Neuron (in vitro differentiated cells): ENCODE results near the gene PLPPR5.
"Not testable (repeated sequence)": the region's sequence is repeated elsewhere in the genome, so short reads cannot be mapped to it uniquely, and the experiment has no call there.

Experiments
- H2AFZ ChIP-seq: one replicate; pipeline ENCODE4 v1.6.1; 2013; ENCODE audit warnings: low read depth, mild to moderate bottlenecking, inconsistent platforms, low read length, moderate library complexity
- H3K27me3 ChIP-seq: one replicate; pipeline ENCODE4 v1.6.1; 2013; ENCODE audit warnings: low read length; ENCODE audit not compliant: insufficient read depth
- H3K36me3 ChIP-seq: one replicate; pipeline ENCODE4 v1.6.1; 2013; ENCODE audit warnings: low read length; ENCODE audit not compliant: insufficient read depth
- H3K4me1 ChIP-seq: one replicate; pipeline ENCODE4 v1.6.1; 2013; ENCODE audit warnings: low read length; ENCODE audit not compliant: insufficient read depth
- H3K4me3 ChIP-seq: 2 replicates; pipeline ENCODE4 v1.5.1; 2013; ENCODE audit warnings: mild to moderate bottlenecking, low read length, moderate library complexity
- H3K9me3 ChIP-seq: one replicate; pipeline ENCODE4 v1.6.1; 2013; ENCODE audit warnings: low read length

PLPPR5 gene

GRCh38 chr1:98898940-98899339 lies 105.7 kb downstream of the PLPPR5 start:
- no peaks in the 10 kb centered on the region for H3K4me1 ChIP-seq
- no peak overlapping the region for H2AFZ ChIP-seq
- no peaks in the 10 kb centered on the region for H3K36me3 ChIP-seq
- H3K9me3 ChIP-seq = peaks cover 4% of the 10 kb centered on the region
- no peaks in the 10 kb centered on the region for H3K27me3 ChIP-seq
- no peak overlapping the region for H3K4me3 ChIP-seq

DNA sequence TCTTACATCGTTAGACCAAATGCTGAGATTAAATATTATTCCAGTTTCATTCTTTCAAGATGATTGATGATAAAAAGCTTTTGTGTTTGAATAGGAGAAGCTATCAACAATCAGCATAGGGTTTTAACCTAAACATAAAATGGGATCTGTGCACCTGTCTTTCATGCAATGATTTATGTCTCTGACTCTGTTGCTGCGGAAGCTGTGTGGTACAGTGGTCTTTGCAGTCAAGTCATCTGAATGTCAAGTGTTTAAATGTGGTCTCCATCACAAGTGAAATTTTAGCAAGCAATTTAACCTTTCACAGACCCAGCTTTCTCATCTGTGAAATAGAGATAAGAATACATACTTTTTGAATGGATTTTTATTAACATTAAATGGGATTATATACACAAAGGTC lies 107.2 kb downstream of the PLPPR5 start:
- Histone ChIP-seq H3K4me3 (no peak overlapping the region), H3K27me3 (no peaks in the 10 kb centered on the region), H3K4me1 (no peaks in the 10 kb centered on the region), H3K36me3 (no peaks in the 10 kb centered on the region), H2AFZ (no peak overlapping the region), H3K9me3 (peaks cover 4% of the 10 kb centered on the region)

DNA sequence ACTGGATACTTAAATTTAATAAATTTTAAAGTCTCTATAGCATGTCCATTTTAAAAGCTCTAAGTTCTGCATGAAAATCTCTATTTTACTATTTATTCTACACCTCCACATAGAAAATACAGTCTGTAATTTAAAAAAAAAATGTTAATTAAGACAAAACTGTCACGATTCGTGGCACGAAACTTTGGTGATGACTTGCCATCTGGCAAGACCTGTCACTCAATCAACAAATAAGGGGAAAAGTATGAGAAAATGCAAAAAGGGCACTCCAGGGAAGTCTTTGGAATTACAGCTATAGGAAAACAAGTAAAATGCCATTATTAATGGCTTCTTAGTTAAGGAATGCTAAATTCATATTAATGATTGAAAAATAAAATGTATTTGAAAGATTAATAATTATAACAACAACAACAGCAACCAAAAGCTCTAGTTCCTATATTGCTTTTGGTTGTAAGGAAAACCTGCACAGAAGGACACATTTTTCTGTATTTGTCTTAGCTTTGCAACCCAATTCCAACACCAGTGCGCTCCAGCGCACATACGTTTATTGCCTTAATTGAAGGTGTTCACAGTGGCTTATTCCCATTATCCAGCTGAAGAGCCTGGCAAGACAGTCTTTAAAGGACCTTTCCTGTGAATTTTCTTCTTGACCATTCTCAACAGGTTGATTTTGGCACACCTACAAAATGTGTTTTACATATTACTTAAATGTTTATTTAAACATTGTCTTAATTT lies 107.8 kb downstream of the PLPPR5 start:
- H3K9me3 ChIP-seq = peaks cover 4% of the 10 kb centered on the region

DNA sequence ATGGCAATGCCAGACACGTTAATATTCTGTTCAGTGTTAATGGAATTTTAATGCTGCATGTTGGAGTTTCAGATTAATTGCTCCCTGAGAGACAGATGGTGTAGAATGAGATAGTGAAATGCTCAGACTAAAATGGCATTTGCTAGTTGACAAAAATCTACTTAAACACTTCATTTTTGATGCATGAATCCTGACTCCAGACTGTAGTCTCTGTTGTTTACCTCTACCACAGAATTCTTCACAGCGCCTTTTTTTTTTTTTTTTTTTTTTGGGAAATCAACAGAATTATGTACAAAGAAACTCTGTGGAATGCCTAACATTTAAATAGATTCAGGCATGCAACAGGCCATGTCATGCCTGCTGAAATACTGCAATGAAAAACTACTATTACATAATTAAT lies 111.3 kb downstream of the PLPPR5 start:
- H3K9me3 ChIP-seq = peaks cover 4% of the 10 kb centered on the region
- no peak overlapping the region for H2AFZ ChIP-seq
- no peaks in the 10 kb centered on the region for H3K36me3 ChIP-seq
- no peak overlapping the region for H3K4me3 ChIP-seq
- peaks cover 8% of the 10 kb centered on the region for H3K4me1 ChIP-seq
- no peaks in the 10 kb centered on the region for H3K27me3 ChIP-seq

More for the DNA sequence above, 107.8 kb downstream of the PLPPR5 start:
- H3K4me3 ChIP-seq = no peak overlapping the region
- no peaks in the 10 kb centered on the region for H3K27me3 ChIP-seq
- no peaks in the 10 kb centered on the region for H3K36me3 ChIP-seq
- no peak overlapping the region for H2AFZ ChIP-seq
- no peaks in the 10 kb centered on the region for H3K4me1 ChIP-seq

GRCh38 chr1:98888869-98889268 lies 115.8 kb downstream of the PLPPR5 start:
- H3K36me3 ChIP-seq = no peaks in the 10 kb centered on the region
- H3K4me1 ChIP-seq = peaks cover 8% of the 10 kb centered on the region
- H3K9me3 ChIP-seq = no peaks in the 10 kb centered on the region
- no peak overlapping the region for H2AFZ ChIP-seq
- H3K4me3 ChIP-seq = no peak overlapping the region
- no peaks in the 10 kb centered on the region for H3K27me3 ChIP-seq

- Histone ChIP-seq H3K36me3 (no peaks in the 10 kb centered on the region), H3K27me3 (no peaks in the 10 kb centered on the region), H3K9me3 (no peaks in the 10 kb centered on the region), H3K4me1 (peaks cover 8% of the 10 kb centered on the region), H3K4me3 (no peak overlapping the region), H2AFZ (no peak overlapping the region)
Observed at GRCh38 chr1:98887507-98887906, 117.2 kb downstream of the PLPPR5 start.

GRCh38 chr1:98884864-98885263 lies 119.8 kb downstream of the PLPPR5 start:
- no peak overlapping the region for H3K4me3 ChIP-seq
- no peak overlapping the region for H2AFZ ChIP-seq
- peaks cover 8% of the 10 kb centered on the region for H3K4me1 ChIP-seq
- H3K9me3 ChIP-seq = peaks cover 4% of the 10 kb centered on the region
- H3K27me3 ChIP-seq = no peaks in the 10 kb centered on the region
- no peaks in the 10 kb centered on the region for H3K36me3 ChIP-seq

- no peaks in the 10 kb centered on the region for H3K36me3 ChIP-seq
- H3K27me3 ChIP-seq = no peaks in the 10 kb centered on the region
- peaks cover 4% of the 10 kb centered on the region for H3K9me3 ChIP-seq
- no peak overlapping the region for H3K4me3 ChIP-seq
- H2AFZ ChIP-seq = no peak overlapping the region
- H3K4me1 ChIP-seq = no peaks in the 10 kb centered on the region
Observed at GRCh38 chr1:98881901-98882300, 122.8 kb downstream of the PLPPR5 start.

GRCh38 chr1:98881234-98881633 lies 123.4 kb downstream of the PLPPR5 start:
- not testable (repeated sequence) for H3K27me3 ChIP-seq, H2AFZ ChIP-seq, H3K36me3 ChIP-seq, H3K4me3 ChIP-seq, H3K4me1 ChIP-seq, H3K9me3 ChIP-seq

GRCh38 chr1:98874828-98875227 lies 129.8 kb downstream of the PLPPR5 start:
- H3K4me3 ChIP-seq = no peak overlapping the region
- H3K4me1 ChIP-seq = no peaks in the 10 kb centered on the region
- H3K9me3 ChIP-seq = no peaks in the 10 kb centered on the region
- H2AFZ ChIP-seq = no peak overlapping the region
- no peaks in the 10 kb centered on the region for H3K27me3 ChIP-seq
- no peaks in the 10 kb centered on the region for H3K36me3 ChIP-seq

GRCh38 chr1:98870959-98871903 lies 133.4 kb downstream of the PLPPR5 start:
- Histone ChIP-seq H3K9me3 (peaks cover 3% of the 10 kb centered on the region), H3K27me3 (no peaks in the 10 kb centered on the region), H3K4me3 (no peak overlapping the region), H3K4me1 (no peaks in the 10 kb centered on the region), H2AFZ (no peak overlapping the region), H3K36me3 (no peaks in the 10 kb centered on the region)

DNA sequence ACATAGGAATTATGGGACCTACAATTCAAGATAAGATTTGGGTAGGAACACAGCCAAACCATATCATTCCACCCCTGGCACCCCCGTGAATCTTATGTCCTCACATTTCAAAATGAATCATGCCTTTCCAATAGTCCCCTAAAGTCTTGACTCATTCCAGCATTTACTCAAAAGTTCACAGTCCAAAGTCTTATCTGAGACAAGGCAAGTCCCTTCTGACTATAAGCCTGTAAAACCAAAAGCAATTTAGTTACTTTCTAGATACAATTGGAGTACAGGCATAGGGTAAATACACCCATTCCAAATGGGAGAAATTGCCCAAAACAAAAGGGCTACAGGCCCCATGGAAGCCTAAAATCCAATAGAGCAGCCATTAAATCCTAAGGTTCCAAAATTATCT lies 138.9 kb downstream of the PLPPR5 start:
- Histone ChIP-seq H3K27me3 (no peaks in the 10 kb centered on the region), H3K9me3 (peaks cover 3% of the 10 kb centered on the region), H3K4me3 (no peak overlapping the region), H3K36me3 (no peaks in the 10 kb centered on the region), H2AFZ (no peak overlapping the region), H3K4me1 (no peaks in the 10 kb centered on the region)

DNA sequence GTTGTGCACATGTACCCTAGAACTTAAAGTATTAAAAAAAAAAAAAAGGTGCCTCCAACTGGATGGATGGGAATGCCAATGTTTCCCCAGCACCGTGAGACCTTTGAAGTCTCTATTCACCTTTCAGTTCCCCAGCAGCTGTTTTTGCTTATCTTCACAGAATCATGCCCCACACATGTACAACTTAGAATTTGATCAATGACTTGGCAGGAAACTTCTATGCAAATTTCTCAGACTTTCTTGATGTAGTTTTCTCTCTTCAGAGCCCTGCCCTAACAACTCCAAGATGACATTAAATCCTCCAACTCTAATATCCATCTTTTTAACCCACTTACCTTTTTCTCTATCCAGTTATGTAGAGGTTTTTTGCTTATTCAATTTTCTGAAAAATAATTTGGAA lies 144.3 kb downstream of the PLPPR5 start:
- H3K9me3 ChIP-seq = no peaks in the 10 kb centered on the region
- H3K4me3 ChIP-seq = no peak overlapping the region
- H2AFZ ChIP-seq = no peak overlapping the region
- H3K27me3 ChIP-seq = no peaks in the 10 kb centered on the region
- no peaks in the 10 kb centered on the region for H3K4me1 ChIP-seq
- H3K36me3 ChIP-seq = no peaks in the 10 kb centered on the region
